ENCODE results near the gene RPRD1A. TPM values are rescaled to one million over a fixed set of nuclear protein-coding genes. Genes with fewer than 3 reads are reported as not detected.

The RPRD1A gene
- total RNA-seq, 2 experiments from 2014 or later, result 21.8 to 25.1 TPM

GRCh38 chr18:35942133-35942532 is 125.2 kb downstream of the RPRD1A start:
- no peaks in the 10 kb centered on the region for H3K9me3 Mint-ChIP-seq
- H3K4me1 Mint-ChIP-seq (ENCODE audit: low read depth), result no peaks in the 10 kb centered on the region
- ChIA-PET CTCF (interaction anchor here (2.0 kb wide), 1 partner anchor 8 kb away, joined by 5 read pairs; no protein-coding TSS in a partner anchor), POLR2A (no interaction called here)
- Histone ChIP-seq H3K9me3 (ENCODE audit: control insufficient read depth in 1 of 2, insufficient read depth in 1 of 2, low read length in 2 of 2) (no peaks in the 10 kb centered on the region), H3K4me1 (ENCODE audit: insufficient read depth, low read length) (no peaks in the 10 kb centered on the region), H3K27me3 (ENCODE audit: control insufficient read depth in 1 of 2, insufficient read depth in 2 of 2, low read length in 2 of 2) (no peaks in the 10 kb centered on the region), H3K4me3 (ENCODE audit: low read length) (no peak overlapping the region), H3K36me3 (ENCODE audit: insufficient read depth, low read length) (no peaks in the 10 kb centered on the region), H3K27ac (ENCODE audit: low read depth in 1 of 2, low read length in 2 of 2) (no peak overlapping the region)
- no peak overlapping the region for H3K27ac Mint-ChIP-seq
- no peaks in the 10 kb centered on the region for H3K36me3 Mint-ChIP-seq (ENCODE audit: low read depth)
- TF ChIP-seq CTCF (IDR thresholded peaks at IDR 0.05), result no peak
- peaks cover 12% of the 10 kb centered on the region for H3K27me3 Mint-ChIP-seq
- intact Hi-C loops (cut with DNase I, micrococcal nuclease), result no loop called here
- ATAC-seq (ENCODE audit: poor library complexity) (no peak), DNase-seq (no peak)
- no peak overlapping the region for H3K4me3 Mint-ChIP-seq

GRCh38 chr18:35941299-35941698 is 126.1 kb downstream of the RPRD1A start:
- no peaks in the 10 kb centered on the region for H3K36me3 Mint-ChIP-seq (ENCODE audit: low read depth)
- Histone ChIP-seq H3K9me3 (ENCODE audit: control insufficient read depth in 1 of 2, insufficient read depth in 1 of 2, low read length in 2 of 2) (no peaks in the 10 kb centered on the region), H3K27ac (ENCODE audit: low read depth in 1 of 2, low read length in 2 of 2) (no peak overlapping the region), H3K4me1 (ENCODE audit: insufficient read depth, low read length) (no peaks in the 10 kb centered on the region), H3K4me3 (ENCODE audit: low read length) (no peak overlapping the region), H3K36me3 (ENCODE audit: insufficient read depth, low read length) (no peaks in the 10 kb centered on the region), H3K27me3 (ENCODE audit: control insufficient read depth in 1 of 2, insufficient read depth in 2 of 2, low read length in 2 of 2) (no peaks in the 10 kb centered on the region)
- no peaks in the 10 kb centered on the region for H3K4me1 Mint-ChIP-seq (ENCODE audit: low read depth)
- peaks cover 12% of the 10 kb centered on the region for H3K27me3 Mint-ChIP-seq
- no peak overlapping the region for H3K27ac Mint-ChIP-seq
- ChIA-PET POLR2A (no interaction called here), CTCF (interaction anchor here (2.0 kb wide), 1 partner anchor 9 kb away, joined by 5 read pairs; no protein-coding TSS in a partner anchor)
- H3K9me3 Mint-ChIP-seq, result no peaks in the 10 kb centered on the region
- no peak for DNase-seq
- ATAC-seq (ENCODE audit: poor library complexity), result no peak
- intact Hi-C loops (cut with DNase I, micrococcal nuclease), result no loop called here
- TF ChIP-seq CTCF (IDR thresholded peaks at IDR 0.05), result no peak
- H3K4me3 Mint-ChIP-seq, result no peak overlapping the region

Other genes starting within 250 kb of the RPRD1A start
- gene SLC39A6, start 61.8 kb upstream of the RPRD1A start, total RNA-seq, result 10 to 100 TPM; 10.6 to 11.0 TPM
- 100 to 1,000 TPM; 200 to 206 TPM for gene ELP2, start 62.3 kb upstream of the RPRD1A start, total RNA-seq
- gene MOCOS, start 119.9 kb upstream of the RPRD1A start, total RNA-seq, result not detected
- not detected for gene FHOD3, start 230.2 kb upstream of the RPRD1A start, total RNA-seq